ENCODE data around the gene NRL. TPM values are rescaled to one million over a fixed set of nuclear protein-coding genes. Genes with fewer than 3 reads are reported as not detected.

NRL gene
- total RNA-seq, 1 experiment from 2014 or later: 1.3 TPM

- TF ChIP-seq, protein P1, sequence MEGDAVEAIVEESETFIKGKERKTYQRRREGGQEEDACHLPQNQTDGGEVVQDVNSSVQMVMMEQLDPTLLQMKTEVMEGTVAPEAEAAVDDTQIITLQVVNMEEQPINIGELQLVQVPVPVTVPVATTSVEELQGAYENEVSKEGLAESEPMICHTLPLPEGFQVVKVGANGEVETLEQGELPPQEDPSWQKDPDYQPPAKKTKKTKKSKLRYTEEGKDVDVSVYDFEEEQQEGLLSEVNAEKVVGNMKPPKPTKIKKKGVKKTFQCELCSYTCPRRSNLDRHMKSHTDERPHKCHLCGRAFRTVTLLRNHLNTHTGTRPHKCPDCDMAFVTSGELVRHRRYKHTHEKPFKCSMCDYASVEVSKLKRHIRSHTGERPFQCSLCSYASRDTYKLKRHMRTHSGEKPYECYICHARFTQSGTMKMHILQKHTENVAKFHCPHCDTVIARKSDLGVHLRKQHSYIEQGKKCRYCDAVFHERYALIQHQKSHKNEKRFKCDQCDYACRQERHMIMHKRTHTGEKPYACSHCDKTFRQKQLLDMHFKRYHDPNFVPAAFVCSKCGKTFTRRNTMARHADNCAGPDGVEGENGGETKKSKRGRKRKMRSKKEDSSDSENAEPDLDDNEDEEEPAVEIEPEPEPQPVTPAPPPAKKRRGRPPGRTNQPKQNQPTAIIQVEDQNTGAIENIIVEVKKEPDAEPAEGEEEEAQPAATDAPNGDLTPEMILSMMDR (IDR thresholded peaks at IDR 0.05): no peak
- TF ChIP-seq FOXP1 (CRISPR knock-in tag; IDR thresholded peaks at IDR 0.05; ENCODE audit: borderline replicate concordance) (no peak), GTF2I (CRISPR knock-in tag; conservative IDR thresholded peaks at IDR 0.05) (no peak), NFE2L1 (CRISPR knock-in tag; IDR thresholded peaks at IDR 0.05) (no peak), MAX (CRISPR knock-in tag; IDR thresholded peaks at IDR 0.05) (no peak), ZNF396 (CRISPR knock-in tag; IDR thresholded peaks at IDR 0.05; ENCODE audit: borderline replicate concordance) (no peak)
- TF ChIP-seq, protein P2, sequence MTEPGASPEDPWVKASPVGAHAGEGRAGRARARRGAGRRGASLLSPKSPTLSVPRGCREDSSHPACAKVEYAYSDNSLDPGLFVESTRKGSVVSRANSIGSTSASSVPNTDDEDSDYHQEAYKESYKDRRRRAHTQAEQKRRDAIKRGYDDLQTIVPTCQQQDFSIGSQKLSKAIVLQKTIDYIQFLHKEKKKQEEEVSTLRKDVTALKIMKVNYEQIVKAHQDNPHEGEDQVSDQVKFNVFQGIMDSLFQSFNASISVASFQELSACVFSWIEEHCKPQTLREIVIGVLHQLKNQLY (CRISPR knock-in tag; IDR thresholded peaks at IDR 0.05): no peak
Observed at GRCh38 chr14:24132976-24133375, 18.2 kb upstream of the NRL start (continued).

- ChIA-PET CTCF (interaction anchor here (2.0 to 3.1 kb wide), 2 partner anchors 24 to 29 kb away, joined by 7 to 10 read pairs; partner anchors contain the start of gene IRF9), POLR2A (interaction anchor here (0.6 kb wide), 1 partner anchor 30 kb away, joined by 3 read pairs; no protein-coding TSS in a partner anchor)
- H3K27me3 Mint-ChIP-seq (ENCODE audit: low read depth): no peaks in the 10 kb centered on the region; the same call in 1 of the 2 replicates
- peaks cover 1% of the 10 kb centered on the region; the same call in 1 of the 2 replicates for H3K36me3 Mint-ChIP-seq
- H3K27ac Mint-ChIP-seq: no peak overlapping the region
- peaks cover 18% of the 10 kb centered on the region for H3K4me1 Mint-ChIP-seq
- H3K9me3 Mint-ChIP-seq: no peaks in the 10 kb centered on the region
- DNase-seq (ENCODE audit: low spot score): no peak
- no peak for ATAC-seq
- H3K4me3 Mint-ChIP-seq: no peak overlapping the region
- TF ChIP-seq ZNF423 (CRISPR knock-in tag; IDR thresholded peaks at IDR 0.05) (no peak), HMGA2 (CRISPR knock-in tag; IDR thresholded peaks at IDR 0.05) (no peak), ZNF232 (CRISPR knock-in tag; IDR thresholded peaks at IDR 0.05) (no peak), NFYB (CRISPR knock-in tag; conservative IDR thresholded peaks at IDR 0.05; ENCODE audit: low read depth) (no peak), ZBTB21 (CRISPR knock-in tag; IDR thresholded peaks at IDR 0.05; ENCODE audit: borderline replicate concordance) (no peak), TEAD4 (CRISPR knock-in tag; IDR thresholded peaks at IDR 0.05) (no peak), ZNF317 (CRISPR knock-in tag; IDR thresholded peaks at IDR 0.05; ENCODE audit: borderline replicate concordance, low read depth) (no peak), FOXK1 (CRISPR knock-in tag; IDR thresholded peaks at IDR 0.05) (no peak), IRF2 (CRISPR knock-in tag; IDR thresholded peaks at IDR 0.05; ENCODE audit: borderline replicate concordance, low read depth) (no peak), NFE2L1 (CRISPR knock-in tag; IDR thresholded peaks at IDR 0.05) (no peak)
- TF ChIP-seq, protein P3, sequence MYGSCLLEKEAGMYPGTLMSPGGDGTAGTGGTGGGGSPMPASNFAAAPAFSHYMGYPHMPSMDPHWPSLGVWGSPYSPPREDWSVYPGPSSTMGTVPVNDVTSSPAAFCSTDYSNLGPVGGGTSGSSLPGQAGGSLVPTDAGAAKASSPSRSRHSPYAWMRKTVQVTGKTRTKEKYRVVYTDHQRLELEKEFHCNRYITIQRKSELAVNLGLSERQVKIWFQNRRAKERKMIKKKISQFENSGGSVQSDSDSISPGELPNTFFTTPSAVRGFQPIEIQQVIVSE (CRISPR knock-in tag; IDR thresholded peaks at IDR 0.05; ENCODE audit: borderline replicate concordance): no peak
- TF ChIP-seq, protein P4, sequence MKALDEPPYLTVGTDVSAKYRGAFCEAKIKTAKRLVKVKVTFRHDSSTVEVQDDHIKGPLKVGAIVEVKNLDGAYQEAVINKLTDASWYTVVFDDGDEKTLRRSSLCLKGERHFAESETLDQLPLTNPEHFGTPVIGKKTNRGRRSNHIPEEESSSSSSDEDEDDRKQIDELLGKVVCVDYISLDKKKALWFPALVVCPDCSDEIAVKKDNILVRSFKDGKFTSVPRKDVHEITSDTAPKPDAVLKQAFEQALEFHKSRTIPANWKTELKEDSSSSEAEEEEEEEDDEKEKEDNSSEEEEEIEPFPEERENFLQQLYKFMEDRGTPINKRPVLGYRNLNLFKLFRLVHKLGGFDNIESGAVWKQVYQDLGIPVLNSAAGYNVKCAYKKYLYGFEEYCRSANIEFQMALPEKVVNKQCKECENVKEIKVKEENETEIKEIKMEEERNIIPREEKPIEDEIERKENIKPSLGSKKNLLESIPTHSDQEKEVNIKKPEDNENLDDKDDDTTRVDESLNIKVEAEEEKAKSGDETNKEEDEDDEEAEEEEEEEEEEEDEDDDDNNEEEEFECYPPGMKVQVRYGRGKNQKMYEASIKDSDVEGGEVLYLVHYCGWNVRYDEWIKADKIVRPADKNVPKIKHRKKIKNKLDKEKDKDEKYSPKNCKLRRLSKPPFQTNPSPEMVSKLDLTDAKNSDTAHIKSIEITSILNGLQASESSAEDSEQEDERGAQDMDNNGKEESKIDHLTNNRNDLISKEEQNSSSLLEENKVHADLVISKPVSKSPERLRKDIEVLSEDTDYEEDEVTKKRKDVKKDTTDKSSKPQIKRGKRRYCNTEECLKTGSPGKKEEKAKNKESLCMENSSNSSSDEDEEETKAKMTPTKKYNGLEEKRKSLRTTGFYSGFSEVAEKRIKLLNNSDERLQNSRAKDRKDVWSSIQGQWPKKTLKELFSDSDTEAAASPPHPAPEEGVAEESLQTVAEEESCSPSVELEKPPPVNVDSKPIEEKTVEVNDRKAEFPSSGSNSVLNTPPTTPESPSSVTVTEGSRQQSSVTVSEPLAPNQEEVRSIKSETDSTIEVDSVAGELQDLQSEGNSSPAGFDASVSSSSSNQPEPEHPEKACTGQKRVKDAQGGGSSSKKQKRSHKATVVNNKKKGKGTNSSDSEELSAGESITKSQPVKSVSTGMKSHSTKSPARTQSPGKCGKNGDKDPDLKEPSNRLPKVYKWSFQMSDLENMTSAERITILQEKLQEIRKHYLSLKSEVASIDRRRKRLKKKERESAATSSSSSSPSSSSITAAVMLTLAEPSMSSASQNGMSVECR (CRISPR knock-in tag; IDR thresholded peaks at IDR 0.05; ENCODE audit: borderline replicate concordance): no peak
- TF ChIP-seq, protein P5, sequence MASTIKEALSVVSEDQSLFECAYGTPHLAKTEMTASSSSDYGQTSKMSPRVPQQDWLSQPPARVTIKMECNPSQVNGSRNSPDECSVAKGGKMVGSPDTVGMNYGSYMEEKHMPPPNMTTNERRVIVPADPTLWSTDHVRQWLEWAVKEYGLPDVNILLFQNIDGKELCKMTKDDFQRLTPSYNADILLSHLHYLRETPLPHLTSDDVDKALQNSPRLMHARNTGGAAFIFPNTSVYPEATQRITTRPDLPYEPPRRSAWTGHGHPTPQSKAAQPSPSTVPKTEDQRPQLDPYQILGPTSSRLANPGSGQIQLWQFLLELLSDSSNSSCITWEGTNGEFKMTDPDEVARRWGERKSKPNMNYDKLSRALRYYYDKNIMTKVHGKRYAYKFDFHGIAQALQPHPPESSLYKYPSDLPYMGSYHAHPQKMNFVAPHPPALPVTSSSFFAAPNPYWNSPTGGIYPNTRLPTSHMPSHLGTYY (CRISPR knock-in tag; IDR thresholded peaks at IDR 0.05): no peak
- TF ChIP-seq, protein P6, sequence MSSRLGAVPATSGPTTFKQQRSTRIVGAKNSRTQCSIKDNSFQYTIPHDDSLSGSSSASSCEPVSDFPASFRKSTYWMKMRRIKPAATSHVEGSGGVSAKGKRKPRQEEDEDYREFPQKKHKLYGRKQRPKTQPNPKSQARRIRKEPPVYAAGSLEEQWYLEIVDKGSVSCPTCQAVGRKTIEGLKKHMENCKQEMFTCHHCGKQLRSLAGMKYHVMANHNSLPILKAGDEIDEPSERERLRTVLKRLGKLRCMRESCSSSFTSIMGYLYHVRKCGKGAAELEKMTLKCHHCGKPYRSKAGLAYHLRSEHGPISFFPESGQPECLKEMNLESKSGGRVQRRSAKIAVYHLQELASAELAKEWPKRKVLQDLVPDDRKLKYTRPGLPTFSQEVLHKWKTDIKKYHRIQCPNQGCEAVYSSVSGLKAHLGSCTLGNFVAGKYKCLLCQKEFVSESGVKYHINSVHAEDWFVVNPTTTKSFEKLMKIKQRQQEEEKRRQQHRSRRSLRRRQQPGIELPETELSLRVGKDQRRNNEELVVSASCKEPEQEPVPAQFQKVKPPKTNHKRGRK (CRISPR knock-in tag; IDR thresholded peaks at IDR 0.05; ENCODE audit: borderline replicate concordance): no peak
- TF ChIP-seq, protein P7, sequence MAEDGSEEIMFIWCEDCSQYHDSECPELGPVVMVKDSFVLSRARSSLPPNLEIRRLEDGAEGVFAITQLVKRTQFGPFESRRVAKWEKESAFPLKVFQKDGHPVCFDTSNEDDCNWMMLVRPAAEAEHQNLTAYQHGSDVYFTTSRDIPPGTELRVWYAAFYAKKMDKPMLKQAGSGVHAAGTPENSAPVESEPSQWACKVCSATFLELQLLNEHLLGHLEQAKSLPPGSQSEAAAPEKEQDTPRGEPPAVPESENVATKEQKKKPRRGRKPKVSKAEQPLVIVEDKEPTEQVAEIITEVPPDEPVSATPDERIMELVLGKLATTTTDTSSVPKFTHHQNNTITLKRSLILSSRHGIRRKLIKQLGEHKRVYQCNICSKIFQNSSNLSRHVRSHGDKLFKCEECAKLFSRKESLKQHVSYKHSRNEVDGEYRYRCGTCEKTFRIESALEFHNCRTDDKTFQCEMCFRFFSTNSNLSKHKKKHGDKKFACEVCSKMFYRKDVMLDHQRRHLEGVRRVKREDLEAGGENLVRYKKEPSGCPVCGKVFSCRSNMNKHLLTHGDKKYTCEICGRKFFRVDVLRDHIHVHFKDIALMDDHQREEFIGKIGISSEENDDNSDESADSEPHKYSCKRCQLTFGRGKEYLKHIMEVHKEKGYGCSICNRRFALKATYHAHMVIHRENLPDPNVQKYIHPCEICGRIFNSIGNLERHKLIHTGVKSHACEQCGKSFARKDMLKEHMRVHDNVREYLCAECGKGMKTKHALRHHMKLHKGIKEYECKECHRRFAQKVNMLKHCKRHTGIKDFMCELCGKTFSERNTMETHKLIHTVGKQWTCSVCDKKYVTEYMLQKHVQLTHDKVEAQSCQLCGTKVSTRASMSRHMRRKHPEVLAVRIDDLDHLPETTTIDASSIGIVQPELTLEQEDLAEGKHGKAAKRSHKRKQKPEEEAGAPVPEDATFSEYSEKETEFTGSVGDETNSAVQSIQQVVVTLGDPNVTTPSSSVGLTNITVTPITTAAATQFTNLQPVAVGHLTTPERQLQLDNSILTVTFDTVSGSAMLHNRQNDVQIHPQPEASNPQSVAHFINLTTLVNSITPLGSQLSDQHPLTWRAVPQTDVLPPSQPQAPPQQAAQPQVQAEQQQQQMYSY (CRISPR knock-in tag; IDR thresholded peaks at IDR 0.05): no peak
Observed at GRCh38 chr14:24132061-24132685, 17.4 kb upstream of the NRL start.
